GM12878 (cell line): ENCODE results near the gene SYPL1.

Experiments
- CTCF ChIP-seq, 3 experiments: IDR thresholded peaks in 2 of 3; conservative IDR thresholded peaks in 1 of 3; 2 replicates each; pipeline ENCODE4 v1.5.1; 2011; ENCODE audit warnings: low read depth in 3 of 3, low read length in 3 of 3, mild to moderate bottlenecking in 3 of 3, control low read depth in 2 of 3, moderate library complexity in 2 of 3, inconsistent platforms in 1 of 3, mixed read lengths in 1 of 3; ENCODE audit not compliant: control insufficient read depth in 2 of 3, insufficient read depth in 1 of 3; ENCODE audit errors: extremely low read depth in 1 of 3
- POLR2A ChIP-seq: IDR thresholded peaks from 2 replicates; pipeline ENCODE4 v1.6.1; 2011; ENCODE audit warnings: low read depth, mild to moderate bottlenecking, low read length
- ZSCAN29 ChIP-seq: fragments of 450-650 bp; IDR thresholded peaks from 2 replicates; pipeline ENCODE4 v1.6.1; 2017; ENCODE audit warnings: mild to moderate bottlenecking, moderate library complexity

GRCh38 chr7:106116161-106116704, 4.1 kb upstream of the SYPL1 start:
- TF ChIP-seq CTCF (IDR thresholded peaks at IDR 0.05 in 2 of 3, conservative IDR thresholded peaks at IDR 0.05 in 1 of 3; ENCODE audit: control insufficient read depth in 2 of 3, extremely low read depth in 1 of 3, insufficient read depth in 1 of 3, low read depth in 3 of 3, low read length in 3 of 3) (no peak), ZSCAN29 (no peak), POLR2A (no peak)
